Esophagus squamous epithelium (tissue), 4 donors: ENCODE results near the gene POLE3.

ENCODE experiments used
- POLR2A ChIP-seq, 4 donors: fragments of 450-650 bp; IDR thresholded peaks; one replicate each; pipeline ENCODE4 v1.6.1; 2017; ENCODE audit warnings: antibody characterized with exemption in 4 of 4, mild to moderate bottlenecking in 4 of 4, moderate library complexity in 3 of 4
- TF ChIP-seq, protein P1 (sequence below), 6 experiments: fragments of 450-650 bp in 4 of 6; fragments of 200-600 bp in 2 of 6; sonication (generic) in 2 of 6; IDR thresholded peaks; one replicate each; pipeline ENCODE4 v1.5.1; 2016 to 2019; ENCODE audit warnings: antibody characterized with exemption in 6 of 6, mild to moderate bottlenecking in 4 of 6, moderate library complexity in 4 of 6

DNA sequence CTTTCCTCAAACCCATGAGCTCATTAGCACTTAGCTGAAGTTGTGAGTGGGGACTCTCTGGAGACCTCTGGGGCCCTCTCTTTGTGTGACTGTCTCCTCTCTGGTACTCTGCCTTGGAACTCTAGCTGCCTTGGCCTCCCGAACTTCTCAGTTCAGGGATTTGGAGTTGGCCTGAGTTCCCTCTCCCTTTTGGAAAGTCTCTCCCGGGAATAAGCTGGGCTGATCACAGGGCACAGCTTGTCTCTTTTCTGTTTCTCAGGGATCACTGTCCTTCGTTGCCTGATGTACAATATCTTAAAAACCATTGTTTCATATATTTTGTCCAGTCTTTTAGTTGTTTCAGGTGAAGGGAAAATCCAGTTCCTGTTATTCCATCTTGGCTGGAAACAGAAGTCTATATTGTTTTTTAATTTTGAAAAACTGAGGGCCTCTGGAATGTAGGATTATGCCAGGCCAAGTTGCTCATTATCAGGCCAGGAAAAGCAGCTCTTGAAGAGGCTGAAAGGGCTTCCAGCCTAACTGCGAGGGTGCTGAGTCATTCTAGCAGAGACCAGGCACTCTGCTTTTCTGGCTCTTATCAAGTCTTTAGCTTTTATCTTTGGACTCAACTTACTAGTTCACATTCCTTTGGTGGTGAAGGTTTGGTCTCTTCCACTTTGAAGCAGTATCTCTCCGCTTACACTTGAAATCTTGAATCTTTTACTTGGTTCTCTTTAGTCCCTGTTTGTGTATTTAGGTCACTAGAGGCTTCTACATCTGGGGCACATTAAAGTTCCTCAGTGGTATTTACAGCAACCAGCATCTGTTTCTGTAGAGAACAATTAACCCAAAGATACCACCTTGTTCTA lies 44.7 kb upstream of the POLE3 start:
- TF ChIP-seq, protein P1, sequence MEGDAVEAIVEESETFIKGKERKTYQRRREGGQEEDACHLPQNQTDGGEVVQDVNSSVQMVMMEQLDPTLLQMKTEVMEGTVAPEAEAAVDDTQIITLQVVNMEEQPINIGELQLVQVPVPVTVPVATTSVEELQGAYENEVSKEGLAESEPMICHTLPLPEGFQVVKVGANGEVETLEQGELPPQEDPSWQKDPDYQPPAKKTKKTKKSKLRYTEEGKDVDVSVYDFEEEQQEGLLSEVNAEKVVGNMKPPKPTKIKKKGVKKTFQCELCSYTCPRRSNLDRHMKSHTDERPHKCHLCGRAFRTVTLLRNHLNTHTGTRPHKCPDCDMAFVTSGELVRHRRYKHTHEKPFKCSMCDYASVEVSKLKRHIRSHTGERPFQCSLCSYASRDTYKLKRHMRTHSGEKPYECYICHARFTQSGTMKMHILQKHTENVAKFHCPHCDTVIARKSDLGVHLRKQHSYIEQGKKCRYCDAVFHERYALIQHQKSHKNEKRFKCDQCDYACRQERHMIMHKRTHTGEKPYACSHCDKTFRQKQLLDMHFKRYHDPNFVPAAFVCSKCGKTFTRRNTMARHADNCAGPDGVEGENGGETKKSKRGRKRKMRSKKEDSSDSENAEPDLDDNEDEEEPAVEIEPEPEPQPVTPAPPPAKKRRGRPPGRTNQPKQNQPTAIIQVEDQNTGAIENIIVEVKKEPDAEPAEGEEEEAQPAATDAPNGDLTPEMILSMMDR (IDR thresholded peaks at IDR 0.05), result no peak
- no peak for TF ChIP-seq POLR2A (IDR thresholded peaks at IDR 0.05)
